A549 treated with CORT108297 at 1 μM for 4 hours (cell line): ENCODE results near the gene CEBPZOS. TPM values are rescaled to one million over a fixed set of nuclear protein-coding genes. Genes with fewer than 3 reads are reported as not detected.

Source experiments
- total RNA-seq: library from RNA; stranded (reverse); fragments of 200-300 nt; extraction: Qiagen RNA extraction; gene quantifications from 5 replicates; pipeline ENCODE4 v1.2.3, GENCODE V29; 2022

The CEBPZOS gene
- total RNA-seq = 39.4 to 43.5 TPM (median 41.6 TPM) in 5 replicates

DNA sequence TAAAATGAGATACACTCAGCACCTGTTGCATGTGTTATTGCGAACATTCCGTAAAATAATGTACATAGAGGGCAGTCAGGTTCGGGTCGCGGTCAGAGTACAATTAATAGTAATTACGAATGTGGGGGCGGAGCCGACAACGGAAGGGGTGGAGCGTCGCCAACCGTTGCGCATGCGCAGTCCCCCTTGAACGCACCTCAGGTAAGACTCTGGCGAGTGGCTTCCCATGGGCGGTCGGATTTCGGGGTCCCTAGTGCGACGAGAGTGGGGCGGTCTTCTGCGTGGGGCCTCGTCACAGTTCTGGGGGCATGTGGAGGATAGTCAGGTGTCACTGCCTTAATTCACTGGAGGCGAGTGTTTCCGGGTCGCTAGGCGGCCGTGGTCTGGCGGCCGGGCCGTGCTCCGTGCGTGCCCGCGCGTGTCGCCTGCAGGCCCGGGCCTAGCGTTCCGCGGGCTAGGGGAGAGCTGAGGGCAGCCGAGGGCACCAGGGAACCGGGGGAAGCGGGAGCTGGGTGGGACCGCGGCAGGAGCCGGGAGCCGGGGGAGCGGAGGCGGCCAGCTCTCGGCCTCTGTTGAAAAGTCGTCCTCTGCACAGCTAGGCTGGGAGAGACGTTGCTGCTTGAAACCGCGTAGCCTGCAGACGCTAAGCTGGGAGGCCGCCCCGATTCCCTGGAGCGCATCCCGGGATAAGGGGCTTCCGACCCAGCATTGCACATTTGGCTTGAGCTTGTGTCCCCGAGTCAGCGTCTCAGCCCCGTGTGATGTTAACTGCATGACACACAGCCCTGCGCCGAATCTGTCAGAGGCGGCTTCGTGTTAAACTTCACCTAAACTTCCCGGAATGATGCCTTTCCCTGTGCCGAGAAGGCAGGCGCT lies at the start of gene CEBPZOS:
Gene CEBPZOS, plus strand, starts transcription at position 177 of the 876 bp plus-strand sequence. CDS start 3,209 bp downstream, outside the sequence.

DNA sequence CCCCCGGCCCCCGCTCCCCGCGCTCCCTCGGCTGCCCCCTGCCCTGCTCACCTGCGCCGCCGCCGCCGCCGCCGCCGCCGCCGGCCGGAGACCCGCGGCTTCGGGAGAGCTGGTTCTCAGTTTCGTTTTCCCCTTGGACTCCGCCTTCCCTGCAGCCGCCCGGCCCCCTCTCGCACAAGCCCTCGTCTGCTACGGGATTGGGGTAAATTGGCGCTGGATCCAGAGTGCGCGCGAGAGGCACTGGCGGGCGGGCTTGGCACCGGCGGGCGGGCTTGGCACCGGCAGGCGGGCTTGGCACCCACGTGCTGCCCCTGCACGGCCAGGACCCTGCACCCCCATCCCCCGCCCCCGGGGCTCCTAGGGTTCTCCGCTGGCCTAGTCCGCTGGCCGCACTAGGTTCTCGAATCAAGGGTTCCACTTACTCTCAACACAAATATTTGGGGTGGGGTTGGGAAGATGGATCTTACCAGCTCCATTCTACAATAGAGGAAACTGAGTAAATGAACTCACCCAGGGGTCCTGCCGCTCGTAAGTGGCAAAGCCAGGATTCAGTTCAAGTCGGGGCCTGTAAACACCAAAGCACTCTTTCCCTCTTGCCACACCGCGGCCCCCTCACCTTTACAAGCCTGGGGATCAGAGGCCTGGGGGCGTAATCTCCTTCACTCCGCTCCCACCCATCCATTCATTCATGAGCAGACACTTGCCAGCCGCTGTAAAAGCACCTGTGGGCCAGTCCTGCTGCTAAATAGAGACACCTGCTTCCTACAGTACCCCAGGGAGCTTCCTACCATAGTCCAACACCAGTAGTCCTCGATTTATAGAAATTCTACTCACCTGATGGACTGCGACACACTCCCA lies 39.2 kb upstream of the CEBPZOS start, which contains the start of gene EIF2AK2:
Gene EIF2AK2, minus strand, starts transcription at position 124 of the 858 bp plus-strand sequence. CDS start 9,174 bp downstream, outside the sequence.

GRCh38 chr2:37188570-37188969 lies 7.7 kb upstream of the CEBPZOS start, which contains the start of gene SULT6B1:
SULT6B1 (minus strand) TSS chr2:37188670; CDS start chr2:37188640, 30 bp downstream.

DNA sequence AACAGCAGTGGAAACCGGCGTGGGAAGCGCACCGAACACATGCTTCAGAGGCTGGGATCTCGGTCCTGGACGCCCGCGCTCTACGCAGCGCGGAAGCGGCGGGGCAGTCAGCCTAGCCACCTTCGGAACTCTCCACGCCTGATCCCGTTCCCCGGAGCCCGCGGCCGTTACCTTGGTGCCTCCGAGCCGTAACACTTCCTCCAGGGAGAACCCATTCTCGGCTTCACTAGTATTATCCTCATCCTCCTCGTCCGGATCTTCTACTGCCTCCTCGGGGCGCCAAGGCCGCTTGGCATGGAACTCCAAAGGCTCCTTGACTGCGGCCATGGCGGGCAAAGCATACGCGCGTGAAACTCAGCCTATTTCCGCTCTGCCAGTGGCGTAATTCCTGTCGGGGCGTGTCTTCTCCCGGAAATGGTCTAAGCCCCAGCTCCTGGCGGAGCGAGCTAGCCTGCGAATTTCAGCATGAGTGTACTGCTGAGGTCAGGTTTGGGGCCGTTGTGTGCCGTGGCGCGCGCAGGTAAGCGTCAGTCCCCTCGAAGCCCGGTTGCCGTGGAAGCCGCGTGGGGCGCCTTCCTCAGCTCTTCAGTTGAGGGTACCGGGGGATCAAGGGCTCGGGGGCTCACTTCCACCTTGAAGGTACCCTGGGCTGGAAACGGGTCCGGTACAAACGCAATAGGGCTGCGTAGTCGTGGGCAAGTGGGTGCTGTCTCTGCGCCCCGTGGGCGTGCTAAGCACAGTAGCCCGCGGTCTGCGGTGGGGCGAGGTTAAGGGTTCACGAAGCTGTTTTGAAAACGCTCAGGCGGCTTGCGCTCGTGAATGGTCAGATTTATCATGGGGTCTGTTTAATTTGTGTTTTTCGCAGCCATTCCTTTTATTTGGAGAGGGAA lies 35.2 kb downstream of the CEBPZOS start, which contains the start of the genes CEBPZ and NDUFAF7:
Gene CEBPZ, minus strand, starts transcription at position 356 of the 890 bp plus-strand sequence. Its CDS starts 29 bp downstream, at position 327.
Gene NDUFAF7, plus strand, starts transcription at position 418 of the 890 bp plus-strand sequence. Its CDS starts 48 bp downstream, at position 466.

Other genes starting within 250 kb of the CEBPZOS start
- gene STRN, start 230.0 kb upstream of the CEBPZOS start, total RNA-seq = 10.7 to 19.7 TPM (median 16.9 TPM) in 5 replicates
- 5.6 to 8.3 TPM (median 7.3 TPM) in 5 replicates for gene HEATR5B, start 112.1 kb upstream of the CEBPZOS start, total RNA-seq
- 8.0 to 11.7 TPM (median 9.5 TPM) in 5 replicates for gene GPATCH11, start 112.0 kb upstream of the CEBPZOS start, total RNA-seq
- 17.5 to 28.4 TPM (median 24.9 TPM) in 5 replicates for gene EIF2AK2, start 39.5 kb upstream of the CEBPZOS start, total RNA-seq
- gene SULT6B1, start 7.8 kb upstream of the CEBPZOS start, total RNA-seq = not detected in 5 replicates
- 62.3 to 107 TPM (median 71.2 TPM) in 5 replicates for gene CEBPZ, start 35.1 kb downstream of the CEBPZOS start, total RNA-seq
- gene NDUFAF7, start 35.2 kb downstream of the CEBPZOS start, total RNA-seq = 18.1 to 20.6 TPM (median 19.8 TPM) in 5 replicates
- 8.5 to 14.0 TPM (median 11.7 TPM) in 5 replicates for gene PRKD3, start 128.3 kb downstream of the CEBPZOS start, total RNA-seq
- 16.9 to 19.5 TPM (median 18.4 TPM) in 5 replicates for gene QPCT, start 148.1 kb downstream of the CEBPZOS start, total RNA-seq